ENCODE measurements around the gene FCGR2B.
"Not testable (repeated sequence)": the region's sequence is repeated elsewhere in the genome, so short reads cannot be mapped to it uniquely, and the experiment has no call there.

The FCGR2B gene

DNA sequence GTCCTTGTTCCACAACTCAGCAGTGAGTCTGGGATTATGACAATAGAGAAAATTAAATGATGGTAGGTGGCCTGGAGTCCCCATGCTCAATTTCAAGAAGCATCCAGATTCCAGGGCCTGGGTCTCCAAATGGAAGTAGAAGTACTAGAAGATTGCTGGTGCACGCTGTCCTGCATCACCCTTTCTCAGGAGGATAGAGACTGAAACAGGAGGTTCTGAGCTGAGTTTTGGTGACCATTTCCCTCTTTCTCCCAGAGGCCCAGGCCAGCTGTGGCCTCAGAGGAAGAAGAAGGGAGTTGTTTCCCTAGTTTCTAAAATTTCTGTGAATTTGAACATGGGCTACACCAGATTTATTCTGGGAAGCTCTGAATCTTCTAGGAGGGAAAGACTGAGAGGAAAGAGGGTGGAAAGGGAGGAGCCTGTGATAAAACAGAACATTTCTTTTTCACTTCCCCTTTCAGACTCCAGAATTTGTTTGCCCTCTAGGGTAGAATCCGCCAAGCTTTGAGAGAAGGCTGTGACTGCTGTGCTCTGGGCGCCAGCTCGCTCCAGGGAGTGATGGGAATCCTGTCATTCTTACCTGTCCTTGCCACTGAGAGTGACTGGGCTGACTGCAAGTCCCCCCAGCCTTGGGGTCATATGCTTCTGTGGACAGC lies at the start of gene FCGR2B:
Gene FCGR2B (plus strand): TSS at position 460 of the 656 bp plus-strand sequence. CDS start 99 bp downstream, at position 559.
- DNase-seq = not testable (repeated sequence)

DNA sequence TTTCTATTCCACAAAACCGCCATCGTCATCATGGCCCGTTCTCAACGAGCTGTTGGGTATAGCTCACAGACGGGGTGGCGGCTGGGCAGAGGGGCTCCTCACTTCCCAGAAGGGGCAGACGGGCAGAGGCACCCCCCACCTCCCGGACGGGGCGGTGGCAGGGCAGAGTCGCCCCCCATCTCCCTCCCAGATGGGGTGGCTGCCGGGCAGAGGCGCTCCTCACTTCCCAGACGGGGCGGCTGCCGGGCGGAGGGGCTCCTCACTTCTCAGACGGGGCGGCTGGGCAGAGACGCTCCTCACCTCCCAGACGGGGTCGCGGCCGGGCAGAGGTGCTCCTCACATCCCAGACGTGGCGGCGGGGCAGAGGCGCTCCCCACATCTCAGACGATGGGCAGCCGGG lies 46.5 kb upstream of the FCGR2B start:
- not testable (repeated sequence) for DNase-seq

DNA sequence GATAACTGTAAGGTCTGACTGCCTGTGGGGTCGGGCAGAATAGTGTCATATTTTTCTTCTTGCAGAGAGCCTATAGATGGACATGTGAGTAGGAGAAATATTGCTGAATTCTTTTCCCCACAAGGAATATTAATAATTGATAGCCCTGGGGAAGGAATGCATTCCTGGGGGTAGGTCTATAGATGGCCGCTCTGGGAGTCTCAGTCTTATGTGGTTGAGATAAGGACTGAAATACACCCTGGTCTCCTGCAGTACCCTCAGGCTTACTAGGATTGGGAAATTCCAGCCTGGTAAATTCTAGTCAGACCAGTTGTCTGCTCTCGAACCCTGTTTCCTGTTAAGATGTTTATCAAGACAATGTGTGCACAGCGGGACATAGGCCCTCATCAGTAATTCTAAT lies 44.4 kb upstream of the FCGR2B start:
- not testable (repeated sequence) for DNase-seq

DNA sequence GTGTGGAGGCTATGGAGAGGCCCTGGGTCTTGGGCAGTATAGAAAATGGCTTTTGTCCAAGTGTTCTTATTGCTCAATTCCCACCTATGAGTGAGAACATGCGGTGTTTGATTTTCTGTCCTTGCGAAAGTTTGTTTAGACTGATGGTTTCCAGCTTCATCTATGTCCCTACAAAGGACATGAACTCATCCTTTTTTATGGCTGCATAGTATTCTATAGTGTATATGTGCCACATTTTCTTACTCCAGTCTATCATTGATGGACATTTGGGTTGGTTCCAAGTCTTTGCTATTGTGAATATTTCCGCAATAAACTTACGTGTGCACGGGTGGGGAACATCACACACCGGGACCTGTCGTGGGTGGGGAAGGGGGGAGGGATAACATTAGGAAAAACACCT lies 42.5 kb upstream of the FCGR2B start:
- not testable (repeated sequence) for DNase-seq

DNA sequence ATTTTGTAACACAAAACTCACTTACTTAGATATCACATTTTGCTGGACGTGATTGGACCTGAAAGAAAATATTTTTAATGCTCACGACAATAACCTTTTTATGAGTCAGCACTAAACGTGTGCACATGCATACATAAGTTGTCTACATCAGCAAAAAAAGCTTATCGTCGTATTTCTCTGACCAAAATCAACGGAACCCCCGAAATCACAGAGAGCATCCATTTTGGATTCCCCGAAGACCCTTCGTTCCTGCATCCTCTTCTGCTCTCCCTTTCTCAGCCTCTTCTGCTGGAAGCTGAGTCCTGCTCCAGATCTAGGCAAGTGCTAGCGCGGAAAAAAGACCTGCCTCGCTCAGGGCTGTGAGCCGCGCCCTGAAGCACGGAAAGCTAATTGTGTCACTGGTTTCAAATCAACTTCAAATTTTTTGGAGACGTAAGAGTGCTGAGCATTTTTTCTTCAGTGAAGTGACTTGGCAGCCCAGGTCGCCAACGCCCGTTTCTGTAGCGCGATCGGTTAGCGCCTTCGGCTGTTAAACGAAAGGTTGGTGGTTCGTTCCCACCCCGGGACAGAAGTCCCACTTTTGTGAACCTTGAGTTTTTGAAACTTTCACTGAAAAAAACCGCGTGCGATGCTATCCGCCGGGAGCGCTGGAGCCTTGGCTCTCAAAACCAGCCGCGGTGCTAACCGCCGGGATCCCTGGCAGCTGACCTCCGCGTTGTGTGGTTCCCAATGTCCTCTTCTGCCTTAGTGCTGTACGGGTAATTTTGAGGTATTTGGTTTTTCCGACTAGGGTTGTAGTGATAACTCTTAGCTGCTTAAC lies 41.6 kb upstream of the FCGR2B start:
- peak; percentile 70 to 85 (median 74) for DNase-seq

DNA sequence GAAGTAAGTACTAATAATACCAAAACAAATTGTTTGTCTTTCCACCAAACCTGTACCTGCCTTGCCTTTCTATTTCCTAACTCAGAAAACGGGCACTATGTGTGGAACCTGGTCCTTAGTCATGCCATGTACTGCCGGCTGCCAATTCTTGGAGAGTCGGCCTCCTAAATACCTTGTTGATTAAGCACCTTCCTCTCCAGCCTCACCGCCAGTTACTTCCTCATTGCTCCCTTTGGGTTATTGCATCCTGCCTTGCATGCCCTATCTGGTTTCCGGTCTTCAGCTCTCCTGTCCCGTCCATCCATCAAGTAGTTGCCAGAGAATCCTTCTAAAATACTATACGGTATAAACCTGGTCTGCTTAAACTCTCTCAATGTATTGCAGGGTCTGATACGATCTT lies 40.9 kb upstream of the FCGR2B start:
- DNase-seq = peak in 2 of 6 experiments; percentile 18 to 29

DNA sequence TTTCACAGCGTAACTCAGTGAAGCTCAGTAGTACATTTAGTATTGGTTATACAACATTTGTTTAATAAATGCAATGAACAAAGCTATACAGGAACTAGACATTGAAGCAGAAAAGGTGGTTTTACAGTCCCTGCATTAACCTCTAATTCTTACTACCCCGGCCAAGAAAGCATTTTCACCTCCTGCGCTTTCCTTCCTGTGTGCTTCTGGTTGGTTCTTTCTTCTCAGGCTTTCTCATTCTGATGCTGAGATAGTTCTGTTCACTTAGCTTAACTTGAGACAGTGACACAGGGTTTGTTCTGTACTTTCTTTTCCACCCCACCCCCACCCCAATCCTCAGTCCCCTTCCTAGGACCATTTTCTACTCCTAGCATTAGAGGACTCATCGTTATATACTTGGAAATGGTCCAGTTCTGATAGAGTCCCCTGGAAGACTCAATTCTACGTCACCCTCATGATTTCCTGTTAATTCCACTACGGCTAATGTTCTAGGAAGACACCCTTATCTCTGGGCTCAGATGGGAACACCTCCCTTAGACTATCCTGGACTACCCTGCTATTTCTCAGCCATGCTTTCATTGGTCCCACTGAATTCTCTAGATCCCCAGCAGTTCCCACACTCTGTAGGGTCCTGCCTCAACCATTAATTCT lies 39.4 kb upstream of the FCGR2B start:
- DNase-seq = peak in 2 of 6 experiments; percentile 4 to 21

DNA sequence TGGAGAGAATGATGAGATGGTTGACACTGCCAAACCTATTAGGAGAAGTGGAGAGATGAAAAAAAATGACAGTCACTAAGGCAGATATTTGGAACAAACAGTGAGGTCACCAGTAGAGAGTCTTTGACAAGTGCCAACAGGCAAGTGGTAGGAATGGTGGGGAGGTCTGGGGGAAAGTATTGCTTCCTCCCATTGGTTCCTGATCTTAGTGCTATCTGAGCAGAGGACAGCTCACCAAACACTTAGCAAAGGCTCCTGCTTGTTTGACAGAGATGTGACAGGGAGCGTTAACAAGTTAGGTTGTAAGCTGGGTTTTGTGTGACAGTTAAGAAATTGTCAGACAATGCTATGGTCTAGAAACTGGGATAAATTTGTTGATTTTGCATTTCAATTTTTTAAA lies 38.3 kb upstream of the FCGR2B start:
- not testable (repeated sequence) for DNase-seq

DNA sequence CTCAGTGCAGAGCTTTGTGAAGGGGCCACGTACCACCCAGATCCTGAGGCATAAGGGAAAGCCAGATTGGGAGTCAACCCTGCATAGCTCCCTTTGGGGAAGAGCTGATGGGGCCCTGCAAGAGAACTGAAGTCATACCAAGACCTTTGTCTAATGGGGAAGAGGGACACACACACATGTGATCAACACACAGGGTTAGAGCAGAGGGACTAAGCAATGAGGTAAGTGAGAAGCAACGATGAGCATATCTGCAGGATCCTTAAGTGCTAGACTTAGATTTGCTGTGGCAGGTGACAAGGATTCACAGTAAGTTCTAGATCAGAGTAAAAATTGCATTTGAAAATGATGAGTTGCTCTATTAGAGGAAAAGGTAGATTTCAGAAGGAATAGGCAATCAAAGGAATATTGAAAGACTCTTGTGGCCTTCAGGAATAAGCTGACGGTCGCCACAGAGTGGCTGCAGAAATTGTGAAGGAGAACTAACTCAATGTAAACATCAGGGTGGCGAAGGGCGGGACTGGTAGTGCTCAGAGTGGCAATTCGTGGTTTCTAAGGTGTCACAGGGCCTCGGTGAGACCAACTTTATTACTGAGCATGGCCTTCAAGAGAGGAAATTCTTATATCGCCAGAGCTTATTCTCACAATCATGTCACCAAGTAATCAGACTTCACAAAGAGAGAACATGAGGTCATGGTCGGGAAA lies 36.3 kb upstream of the FCGR2B start:
- DNase-seq = not testable (repeated sequence)

DNA sequence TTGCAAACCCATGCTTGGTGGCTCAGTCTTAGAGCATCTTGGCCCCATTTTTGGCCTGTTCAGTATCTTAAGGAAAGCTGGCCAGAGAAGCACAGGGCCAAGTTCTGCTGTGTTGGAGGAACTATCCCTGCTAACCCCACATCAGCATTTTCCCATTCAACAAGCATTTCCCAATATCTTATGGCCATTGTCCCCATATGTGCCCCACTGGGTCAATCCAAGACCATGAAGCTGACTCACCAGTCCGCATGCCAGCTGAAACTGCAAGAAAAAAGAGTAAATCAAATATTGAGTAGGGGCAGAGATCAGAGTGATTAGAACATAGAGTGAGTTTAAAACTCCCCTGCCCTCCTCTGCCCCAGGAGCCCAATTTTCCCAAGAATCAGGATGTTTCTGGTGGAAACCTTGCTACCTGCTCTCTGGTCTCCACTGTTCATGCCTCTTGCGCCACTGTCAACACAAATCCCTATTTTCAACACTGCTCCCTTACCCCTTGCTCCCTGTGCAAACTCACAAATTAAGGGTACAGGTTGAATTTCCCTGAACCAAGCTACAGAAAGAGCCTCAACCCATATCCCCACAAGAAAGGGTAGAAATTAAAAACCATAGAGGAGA lies 32.7 kb upstream of the FCGR2B start:
- not testable (repeated sequence) for DNase-seq

DNA sequence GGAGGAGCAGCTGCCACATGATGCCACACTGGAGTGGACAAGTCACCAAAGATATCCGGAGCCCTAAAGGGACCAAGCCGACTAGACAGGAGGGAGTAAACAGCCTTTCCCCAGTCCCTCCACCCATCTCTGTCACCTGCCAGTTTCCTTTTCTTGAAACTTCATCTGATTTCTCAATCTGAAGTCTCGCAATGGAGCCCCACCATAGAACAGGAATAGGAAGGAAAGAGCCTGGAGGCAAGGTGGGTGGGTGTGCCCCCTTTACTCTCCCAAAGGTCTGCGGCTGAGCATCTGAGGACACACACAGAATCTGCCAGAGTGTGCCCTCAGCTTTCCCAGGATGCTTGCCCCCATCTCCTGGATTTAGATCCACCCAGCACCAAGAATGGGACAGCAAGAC lies 31.9 kb upstream of the FCGR2B start, which contains the start of gene FCGR3B:
Gene FCGR3B (minus strand): TSS at position 101 of the 400 bp plus-strand sequence. CDS start 82 bp downstream, at position 19.
- no peak for DNase-seq

DNA sequence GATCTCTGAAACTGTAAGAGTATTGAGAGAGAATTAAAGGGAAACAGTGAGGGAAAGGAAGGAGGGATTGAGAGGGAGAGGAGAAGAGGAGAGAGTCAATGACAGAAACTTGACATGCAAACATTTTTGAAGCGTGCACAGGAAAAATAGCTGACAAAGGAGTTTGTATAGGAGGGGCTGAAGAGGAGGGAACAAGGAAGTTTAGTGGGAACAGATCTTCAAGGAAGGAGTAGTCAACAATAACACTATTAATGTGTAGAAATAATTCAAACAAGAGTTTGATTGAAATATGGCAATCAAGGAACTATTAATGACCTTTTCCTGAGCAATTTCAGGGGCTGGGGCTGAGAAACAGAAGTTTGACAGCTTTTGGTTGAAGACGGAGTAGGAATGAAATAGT lies 27.9 kb upstream of the FCGR2B start:
- not testable (repeated sequence) for DNase-seq

DNA sequence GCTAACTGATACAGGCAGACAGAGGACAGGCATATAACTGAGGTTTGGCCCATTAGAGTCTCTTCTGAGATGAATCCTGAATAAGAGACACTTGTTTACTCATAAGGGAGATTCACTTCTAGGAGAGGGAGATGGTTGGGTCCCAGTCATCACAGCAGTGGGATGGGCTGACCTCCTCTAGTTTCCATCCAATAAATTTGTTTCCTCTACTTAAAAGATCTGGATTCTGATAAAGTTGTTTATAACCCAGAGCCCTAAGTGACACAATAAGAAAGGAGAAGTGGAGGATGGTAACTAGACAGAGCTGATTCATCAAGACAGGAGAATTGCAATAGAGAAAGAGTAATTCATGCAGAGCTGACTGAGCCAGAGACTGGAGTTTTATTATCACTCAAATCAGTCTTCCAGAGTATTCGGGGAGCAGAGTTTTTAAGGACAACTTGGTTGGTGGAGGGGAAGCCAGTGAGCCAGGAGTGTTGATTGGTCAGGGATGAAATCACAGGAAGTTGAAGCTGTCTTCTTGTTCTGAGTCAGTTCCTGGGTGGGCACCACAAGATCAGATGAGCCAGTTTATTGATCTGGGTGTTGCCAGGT lies 26.7 kb upstream of the FCGR2B start:
- DNase-seq = not testable (repeated sequence)

DNA sequence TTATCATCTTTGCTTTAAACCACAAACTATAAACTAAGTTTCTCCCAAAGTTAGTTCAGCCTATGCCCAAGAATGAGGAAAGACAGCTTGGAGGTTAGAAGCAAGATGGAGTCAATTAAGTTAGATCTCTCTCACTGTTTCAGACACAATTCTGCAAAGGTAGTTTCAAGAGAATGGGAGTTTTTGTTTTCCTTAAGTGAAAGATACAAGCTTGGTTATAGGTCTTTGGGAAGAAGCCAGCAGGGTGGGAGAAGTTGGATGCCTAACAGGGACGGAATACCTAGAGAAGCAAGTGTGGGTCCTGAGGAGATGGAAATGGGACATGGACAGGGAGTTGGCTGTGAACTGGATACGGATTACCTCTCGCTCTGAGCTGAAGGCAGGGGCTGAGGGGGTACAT lies 26.0 kb upstream of the FCGR2B start:
- not testable (repeated sequence) for DNase-seq

DNA sequence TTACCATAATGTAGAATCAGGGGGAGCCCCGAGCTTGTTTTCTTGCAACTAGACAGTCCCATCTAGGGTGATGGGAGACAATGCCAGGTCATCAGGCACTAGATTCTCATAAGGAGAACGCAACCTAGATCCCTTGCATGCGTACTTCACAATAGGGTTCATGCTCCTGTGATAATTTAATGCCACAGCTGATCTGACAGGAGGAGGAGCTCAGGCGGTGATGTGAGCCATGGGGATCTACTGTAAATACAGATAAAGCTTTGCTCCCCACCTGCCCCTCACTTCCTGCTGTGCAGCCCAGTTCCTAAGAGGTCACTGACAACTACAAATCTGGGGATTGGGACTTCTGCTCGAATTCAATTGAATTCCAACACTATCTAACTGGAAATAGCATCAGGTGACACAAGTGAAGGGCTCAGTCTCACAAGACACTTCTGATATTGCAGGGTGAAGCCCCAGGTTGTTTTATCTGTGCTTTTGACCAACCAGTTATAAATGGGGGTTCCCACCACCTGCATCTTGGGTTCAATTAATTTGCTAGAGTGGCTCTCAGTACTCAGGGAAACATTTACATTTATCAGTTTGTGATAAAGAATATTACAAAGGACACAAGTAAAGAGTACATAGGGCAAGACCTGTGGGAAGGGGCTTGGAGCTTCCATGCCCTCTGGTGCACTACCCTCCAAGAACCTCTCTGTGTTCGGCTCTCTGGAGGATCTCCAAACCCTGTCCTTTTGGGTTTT lies 24.5 kb upstream of the FCGR2B start:
- DNase-seq = not testable (repeated sequence)

DNA sequence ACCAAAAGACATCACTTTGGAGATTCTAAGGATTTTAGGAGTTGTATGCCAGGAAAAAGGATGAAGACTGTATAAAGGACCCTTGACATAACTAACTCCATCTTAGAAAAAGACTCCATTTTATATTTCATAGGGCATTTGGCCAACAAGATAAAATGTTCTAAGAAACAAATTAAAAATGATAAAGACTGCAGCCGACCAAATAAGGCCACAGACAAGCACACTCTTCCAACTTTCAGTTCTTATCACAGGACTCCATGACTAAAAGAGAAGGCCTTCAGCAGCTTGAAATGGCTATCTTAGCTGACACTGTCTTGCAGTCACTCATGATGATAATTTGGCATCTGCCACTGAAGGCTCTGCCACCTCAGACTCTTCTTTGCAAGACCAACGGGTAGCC lies 23.7 kb upstream of the FCGR2B start:
- not testable (repeated sequence) for DNase-seq

DNA sequence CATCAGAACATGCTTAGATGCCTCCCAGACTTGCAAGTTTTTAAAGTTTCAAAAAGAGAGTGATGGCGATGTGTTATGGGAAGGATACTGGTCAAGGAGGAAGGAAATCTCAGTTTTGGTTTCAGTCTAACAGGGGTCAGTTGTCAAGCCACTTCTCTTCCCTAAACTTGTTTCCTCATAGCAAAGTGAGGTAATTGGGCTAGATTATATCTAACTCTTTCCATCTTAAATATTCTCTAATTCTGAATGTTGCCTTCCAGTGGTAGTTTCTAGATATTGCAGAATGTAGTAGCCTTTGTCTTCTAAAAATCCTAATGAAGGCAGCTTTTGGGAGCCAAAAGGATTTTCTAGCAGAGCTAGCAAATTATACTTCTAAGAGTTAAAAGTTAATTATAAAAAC lies 20.2 kb upstream of the FCGR2B start:
- peak in 1 of 6 experiments; percentile 9 for DNase-seq

DNA sequence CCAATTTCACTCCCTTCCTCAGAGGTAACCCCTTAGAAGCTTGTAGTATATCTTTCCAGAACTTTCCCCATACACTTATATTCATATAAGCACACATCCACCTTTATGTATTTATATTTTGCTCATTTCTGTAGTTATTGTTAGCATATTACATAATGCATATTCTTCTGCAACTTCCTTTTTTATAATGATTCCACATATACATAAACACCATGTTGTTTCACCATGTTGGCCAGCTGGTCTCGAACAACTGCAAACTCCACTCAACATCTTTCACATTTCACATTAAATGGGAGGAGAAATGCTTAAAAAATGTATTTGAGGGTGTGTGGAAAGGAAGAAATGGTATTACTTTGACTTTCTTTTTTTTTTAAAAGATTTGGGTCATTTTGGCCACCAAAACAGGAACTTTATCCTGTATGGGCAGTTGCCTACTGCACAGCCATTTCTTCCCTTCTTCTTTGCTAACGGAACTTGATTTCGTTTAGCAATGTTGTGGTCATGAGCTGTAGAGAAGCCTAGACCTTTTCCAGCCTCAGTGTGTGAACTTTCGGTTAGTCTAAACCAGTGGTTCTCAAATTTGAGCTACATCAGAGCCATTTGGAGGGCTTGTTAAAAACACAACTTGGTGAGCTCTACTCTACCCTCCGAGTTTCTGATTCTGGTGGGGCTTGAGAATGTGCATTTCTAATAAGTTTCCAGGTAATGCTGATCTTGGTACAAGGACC lies 19.3 kb upstream of the FCGR2B start:
- DNase-seq = not testable (repeated sequence)

DNA sequence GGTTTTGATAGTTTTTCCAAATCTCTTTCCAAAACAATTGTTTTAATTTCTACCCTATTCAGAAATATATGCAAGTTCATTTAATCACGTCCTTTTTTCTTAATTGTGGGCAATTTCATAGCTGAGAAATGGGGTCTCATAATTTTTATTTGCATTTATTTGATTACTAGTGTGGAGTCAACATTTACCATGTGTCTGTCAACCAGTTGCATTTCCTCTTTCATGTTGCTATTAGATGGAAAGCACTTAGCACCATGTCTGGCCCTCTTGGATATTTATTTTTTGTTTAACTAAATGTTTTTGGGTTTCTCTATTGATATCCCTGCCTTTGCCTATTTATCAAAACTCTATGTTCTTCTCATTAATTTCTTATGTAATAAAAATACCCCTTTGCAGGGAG lies 18.1 kb upstream of the FCGR2B start:
- DNase-seq = not testable (repeated sequence)
